Naive thymus-derived CD4-positive, alpha-beta T cell (primary cell): Measurements from ENCODE around the gene ETFB. TPM values are rescaled to one million over a fixed set of nuclear protein-coding genes. Genes with fewer than 3 reads are reported as not detected.
"Not testable (repeated sequence)": the region's sequence is repeated elsewhere in the genome, so short reads cannot be mapped to it uniquely, and the experiment has no call there.

Source experiments
- ATAC-seq: fragments of 150-1000 bp; cut with Tn5 transposase; 2 replicates; pipeline ENCODE4 v1.10.0; 2021; ENCODE audit warnings: mild to moderate bottlenecking, moderate library complexity
- CTCF ChIA-PET: fragments of 350-600 bp; sonication (Branson Sonifier 250); formaldehyde crosslinking; loops from one replicate; lab custom pipeline; 2021; ENCODE audit warnings: antibody characterized with exemption; lab: Charles Lee
- POLR2A ChIA-PET: fragments of 350-600 bp; sonication (Branson Sonifier 250); formaldehyde crosslinking; loops from one replicate; lab custom pipeline; 2021; ENCODE audit warnings: antibody characterized with exemption, inconsistent platforms; lab: Charles Lee
- DNase-seq, 9 donors: peaks; one replicate each; pipeline versions ENCODE4 v3.0.0 to v3.0.0-alpha.2; 2020 to 2022; ENCODE audit warnings: mixed read lengths in 1 of 9
- H3K27ac ChIP-seq: one replicate; pipeline ENCODE4 v1.7.0; 2013; ENCODE audit warnings: mild to moderate bottlenecking, low read depth, low read length, moderate library complexity
- H3K27me3 ChIP-seq, 2 donors: one replicate each; pipeline ENCODE4 v1.7.0; 2013; ENCODE audit warnings: low read length in 2 of 2, mild to moderate bottlenecking in 2 of 2, moderate library complexity in 2 of 2; ENCODE audit not compliant: control insufficient read depth in 2 of 2, insufficient read depth in 2 of 2
- H3K36me3 ChIP-seq, 3 experiments: 1 replicate in 2 of 3; 2 replicates in 1 of 3; pipeline ENCODE4 v1.7.0; 2013; ENCODE audit warnings: low read length in 3 of 3, mild to moderate bottlenecking in 3 of 3, moderate library complexity in 1 of 3; ENCODE audit not compliant: insufficient read depth in 3 of 3, control insufficient read depth in 2 of 3
- H3K4me1 ChIP-seq, 2 donors: one replicate each; pipeline ENCODE4 v1.7.0; 2013; ENCODE audit warnings: low read length in 2 of 2, mild to moderate bottlenecking in 2 of 2, moderate library complexity in 1 of 2; ENCODE audit not compliant: control insufficient read depth in 2 of 2, insufficient read depth in 2 of 2
- H3K4me3 ChIP-seq: 2 replicates; pipeline ENCODE4 v1.7.0; 2013; ENCODE audit warnings: mild to moderate bottlenecking, low read length
- H3K9me3 ChIP-seq, 3 experiments: 1 replicate in 2 of 3; 2 replicates in 1 of 3; pipeline ENCODE4 v1.7.0; 2013; ENCODE audit warnings: low read length in 3 of 3; ENCODE audit not compliant: control insufficient read depth in 2 of 3
- H3K27ac Mint-ChIP-seq, 9 donors: one replicate each; pipeline ENCODE4 v1.8.0; 2020 to 2022; ENCODE audit warnings: mixed read lengths in 9 of 9, mild to moderate bottlenecking in 8 of 9, moderate library complexity in 5 of 9, inconsistent platforms in 2 of 9
- H3K27me3 Mint-ChIP-seq, 5 donors: one replicate each; pipeline ENCODE4 v1.8.0; 2021 to 2022; ENCODE audit warnings: mixed read lengths in 5 of 5, mild to moderate bottlenecking in 1 of 5
- H3K36me3 Mint-ChIP-seq, 5 donors: one replicate each; pipeline ENCODE4 v1.8.0; 2020 to 2022; ENCODE audit warnings: mixed read lengths in 5 of 5, mild to moderate bottlenecking in 3 of 5, inconsistent platforms in 1 of 5
- H3K4me1 Mint-ChIP-seq, 7 donors: one replicate each; pipeline ENCODE4 v1.8.0; 2020 to 2022; ENCODE audit warnings: mixed read lengths in 7 of 7, mild to moderate bottlenecking in 3 of 7, inconsistent platforms in 1 of 7
- H3K4me3 Mint-ChIP-seq, 10 donors: one replicate each; pipeline ENCODE4 v1.8.0; 2020 to 2022; ENCODE audit warnings: mild to moderate bottlenecking in 10 of 10, mixed read lengths in 10 of 10, moderate library complexity in 6 of 10, inconsistent platforms in 2 of 10
- H3K9me3 Mint-ChIP-seq, 11 donors: one replicate each; pipeline ENCODE4 v1.8.0; 2020 to 2022; ENCODE audit warnings: mixed read lengths in 11 of 11, mild to moderate bottlenecking in 4 of 11, inconsistent platforms in 1 of 11, moderate library complexity in 1 of 11
- intact Hi-C, 2 donors: fragments of 100-400 bp; cut with micrococcal nuclease; formaldehyde crosslinking; loops; one replicate each; pipeline ENCODE4 v1.15.1; 2023
- polyA plus RNA-seq, 2 donors: library from polyadenylated mRNA; unstranded; fragments of 300-500 nt; fragmentation: Illumina TruSeq; gene quantifications; one replicate each; pipeline ENCODE4 v1.2.3, GENCODE V29; 2021
- total RNA-seq, 6 experiments: library from RNA in 5 of 6; stranded (reverse) in 5 of 6; gene quantifications; 1 replicate in 5 of 6; 2 replicates in 1 of 6; pipeline ENCODE4 v1.2.3 and lab custom pipeline; 2021 to 2026

ETFB gene
- total and polyA plus RNA-seq, 7 experiments from 2014 or later = 31.8 to 90.3 (median 51.0) TPM

GRCh38 chr19:51399231-51399630, 33.0 kb upstream of the ETFB start:
- Histone ChIP-seq H3K27ac (no peak overlapping the region), H3K9me3 (peaks cover 0 to 8% (median 5%) of the 10 kb centered on the region in 3 experiments), H3K4me3 (no peak overlapping the region), H3K4me1 (peaks cover 0 to 9% of the 10 kb centered on the region in 2 donors), H3K36me3 (no peaks in the 10 kb centered on the region), H3K27me3 (no peaks in the 10 kb centered on the region)
- H3K4me3 Mint-ChIP-seq = no peak overlapping the region
- peaks cover 0 to 31% (median 8%) of the 10 kb centered on the region in 7 donors for H3K4me1 Mint-ChIP-seq
- ATAC-seq = no peak
- peaks cover 4 to 20% (median 13%) of the 10 kb centered on the region in 5 donors for H3K36me3 Mint-ChIP-seq
- peaks cover 6 to 24% (median 19%) of the 10 kb centered on the region in 11 donors for H3K9me3 Mint-ChIP-seq
- CTCF ChIA-PET = interaction anchor here (1.4 kb wide), 1 partner anchor 42 kb away, joined by 3 read pairs; no protein-coding TSS in a partner anchor
- DNase-seq = no peak
- no peak overlapping the region for H3K27ac Mint-ChIP-seq
- peaks cover 0 to 6% (median 0%) of the 10 kb centered on the region in 5 donors for H3K27me3 Mint-ChIP-seq
- intact Hi-C loops = no loop called here
- POLR2A ChIA-PET = no interaction called here

GRCh38 chr19:51398096-51398704, 32.0 kb upstream of the ETFB start:
- CTCF ChIA-PET = no interaction called here
- intact Hi-C loops = loop anchor here in 1 of 2 donors (1.0 kb wide), 1 partner anchor 41 kb away; no protein-coding TSS in a partner anchor

GRCh38 chr19:51397453-51397852, 31.3 kb upstream of the ETFB start:
- H3K27ac ChIP-seq, H3K27ac Mint-ChIP-seq, intact Hi-C loops, H3K9me3 ChIP-seq, H3K27me3 ChIP-seq, DNase-seq, H3K4me3 ChIP-seq, H3K36me3 Mint-ChIP-seq, CTCF ChIA-PET, ATAC-seq, H3K27me3 Mint-ChIP-seq, H3K36me3 ChIP-seq: not testable (repeated sequence)
- Mint-ChIP-seq H3K9me3 (peaks cover 6 to 12% (median 8%) of the 10 kb centered on the region in 11 donors), H3K4me1 (peaks cover 0 to 45% (median 11%) of the 10 kb centered on the region in 7 donors), H3K4me3 (peak overlapping the region in 1 of 10 donors; percentile 16)
- POLR2A ChIA-PET = interaction anchor here (0.6 to 1.0 kb wide), 2 partner anchors 48 to 77 kb away, joined by 3 read pairs; no protein-coding TSS in a partner anchor
- peaks cover 0 to 14% of the 10 kb centered on the region in 2 donors for H3K4me1 ChIP-seq

More at GRCh38 chr19:51398096-51398704, 32.0 kb upstream of the ETFB start:
- H3K4me1 ChIP-seq = peaks cover 0 to 14% of the 10 kb centered on the region in 2 donors
- Mint-ChIP-seq H3K36me3 (peaks cover 4 to 14% (median 11%) of the 10 kb centered on the region in 5 donors), H3K27ac (no peak overlapping the region), H3K27me3 (peaks cover 0 to under 1% (median 0%) of the 10 kb centered on the region in 5 donors), H3K4me3 (no peak overlapping the region), H3K9me3 (peaks cover 6 to 17% (median 12%) of the 10 kb centered on the region in 11 donors), H3K4me1 (peaks cover 0 to 38% (median 11%) of the 10 kb centered on the region in 7 donors)
- H3K9me3 ChIP-seq = peaks cover 0 to 8% (median 5%) of the 10 kb centered on the region in 3 experiments
- no peaks in the 10 kb centered on the region for H3K27me3 ChIP-seq
- DNase-seq (peak in 2 of 9 donors; percentile 8 to 18), ATAC-seq (no peak)
- H3K4me3 ChIP-seq = no peak overlapping the region
- POLR2A ChIA-PET = interaction anchor here (0.6 to 1.0 kb wide), 2 partner anchors 49 to 76 kb away, joined by 3 read pairs; no protein-coding TSS in a partner anchor
- no peaks in the 10 kb centered on the region for H3K36me3 ChIP-seq
- no peak overlapping the region for H3K27ac ChIP-seq

- DNase-seq (no peak), ATAC-seq (no peak)
- no peaks in the 10 kb centered on the region for H3K27me3 ChIP-seq
- peaks cover 0 to 14% of the 10 kb centered on the region in 2 donors for H3K4me1 ChIP-seq
- H3K4me1 Mint-ChIP-seq = peaks cover 4 to 50% (median 14%) of the 10 kb centered on the region in 7 donors
- H3K9me3 ChIP-seq = no peaks in the 10 kb centered on the region
- H3K4me3 Mint-ChIP-seq = peak overlapping the region in 1 of 10 donors; percentile 12
- H3K27ac Mint-ChIP-seq = peak overlapping the region in 1 of 9 donors; percentile 58
- H3K27ac ChIP-seq = no peak overlapping the region
- no peak overlapping the region for H3K4me3 ChIP-seq
- peaks cover 0 to 2% (median 0%) of the 10 kb centered on the region in 5 donors for H3K27me3 Mint-ChIP-seq
- POLR2A ChIA-PET = no interaction called here
- intact Hi-C loops = no loop called here
- H3K36me3 Mint-ChIP-seq = no peaks in the 10 kb centered on the region
- no peaks in the 10 kb centered on the region for H3K36me3 ChIP-seq
- peaks cover 0 to 4% (median 0%) of the 10 kb centered on the region in 11 donors for H3K9me3 Mint-ChIP-seq
- CTCF ChIA-PET = no interaction called here
Measured at GRCh38 chr19:51396175-51396574, 30.0 kb upstream of the ETFB start.

- Mint-ChIP-seq H3K27ac (peak overlapping the region; percentile 32 to 97 (median 73)), H3K4me1 (peaks cover 6 to 60% (median 16%) of the 10 kb centered on the region in 7 donors), H3K9me3 (no peaks in the 10 kb centered on the region), H3K27me3 (peaks cover 0 to 4% (median 0%) of the 10 kb centered on the region in 5 donors), H3K4me3 (peak overlapping the region; percentile 79 to 91 (median 86)), H3K36me3 (no peaks in the 10 kb centered on the region)
- H3K27ac ChIP-seq = peak overlapping the region; percentile 50
- POLR2A ChIA-PET = interaction anchor here (0.6 to 1.2 kb wide), 2 partner anchors 26 to 850 kb away, joined by 3 to 5 read pairs; no protein-coding TSS in a partner anchor
- CTCF ChIA-PET = interaction anchor here (0.6 kb wide), 1 partner anchor 39 kb away, joined by 6 read pairs; no protein-coding TSS in a partner anchor
- H3K4me3 ChIP-seq = peak overlapping the region; percentile 46
- peaks cover 0 to 14% of the 10 kb centered on the region in 2 donors for H3K4me1 ChIP-seq
- intact Hi-C loops = loop anchor here (1.0 to 2.0 kb wide), 6 partner anchors 27 to 285 kb away; partner anchors contain the start of gene CTU1 (in 1 of the 2)
- no peaks in the 10 kb centered on the region for H3K27me3 ChIP-seq
- H3K36me3 ChIP-seq = no peaks in the 10 kb centered on the region
- ATAC-seq = peak; percentile 95
- no peaks in the 10 kb centered on the region for H3K9me3 ChIP-seq
- DNase-seq = peak; percentile 64 to 91 (median 86)
Measured at GRCh38 chr19:51394050-51394836, 28.1 kb upstream of the ETFB start.

- CTCF ChIA-PET = interaction anchor here (0.6 kb wide), 1 partner anchor 43 kb away, joined by 3 read pairs; no protein-coding TSS in a partner anchor
- Mint-ChIP-seq H3K4me1 (peaks cover 6 to 54% (median 16%) of the 10 kb centered on the region in 7 donors), H3K4me3 (peak overlapping the region in 6 of 10 donors; percentile 18 to 71 (median 37)), H3K36me3 (no peaks in the 10 kb centered on the region), H3K9me3 (no peaks in the 10 kb centered on the region), H3K27ac (peak overlapping the region in 1 of 9 donors; percentile 74), H3K27me3 (peaks cover 0 to 4% (median 0%) of the 10 kb centered on the region in 5 donors)
- intact Hi-C loops = no loop called here
- Histone ChIP-seq H3K27ac (no peak overlapping the region), H3K4me1 (peaks cover 0 to 19% of the 10 kb centered on the region in 2 donors), H3K36me3 (no peaks in the 10 kb centered on the region), H3K27me3 (no peaks in the 10 kb centered on the region), H3K9me3 (no peaks in the 10 kb centered on the region), H3K4me3 (no peak overlapping the region)
- POLR2A ChIA-PET = no interaction called here
- no peak for DNase-seq
- ATAC-seq = no peak
Measured at GRCh38 chr19:51392701-51393100, 26.5 kb upstream of the ETFB start.
